HG02798 (cell line): ENCODE measurements around the gene LRG1.
"Not testable (repeated sequence)": the region's sequence is repeated elsewhere in the genome, so short reads cannot be mapped to it uniquely, and the experiment has no call there.

ENCODE experiments used
- ATAC-seq: cut with Tn5 transposase; IDR thresholded peaks from one replicate; pipeline ENCODE4 v1.9.1; 2021; ENCODE audit warnings: mild to moderate bottlenecking; ENCODE audit not compliant: unreplicated experiment, poor library complexity

LRG1 gene

DNA sequence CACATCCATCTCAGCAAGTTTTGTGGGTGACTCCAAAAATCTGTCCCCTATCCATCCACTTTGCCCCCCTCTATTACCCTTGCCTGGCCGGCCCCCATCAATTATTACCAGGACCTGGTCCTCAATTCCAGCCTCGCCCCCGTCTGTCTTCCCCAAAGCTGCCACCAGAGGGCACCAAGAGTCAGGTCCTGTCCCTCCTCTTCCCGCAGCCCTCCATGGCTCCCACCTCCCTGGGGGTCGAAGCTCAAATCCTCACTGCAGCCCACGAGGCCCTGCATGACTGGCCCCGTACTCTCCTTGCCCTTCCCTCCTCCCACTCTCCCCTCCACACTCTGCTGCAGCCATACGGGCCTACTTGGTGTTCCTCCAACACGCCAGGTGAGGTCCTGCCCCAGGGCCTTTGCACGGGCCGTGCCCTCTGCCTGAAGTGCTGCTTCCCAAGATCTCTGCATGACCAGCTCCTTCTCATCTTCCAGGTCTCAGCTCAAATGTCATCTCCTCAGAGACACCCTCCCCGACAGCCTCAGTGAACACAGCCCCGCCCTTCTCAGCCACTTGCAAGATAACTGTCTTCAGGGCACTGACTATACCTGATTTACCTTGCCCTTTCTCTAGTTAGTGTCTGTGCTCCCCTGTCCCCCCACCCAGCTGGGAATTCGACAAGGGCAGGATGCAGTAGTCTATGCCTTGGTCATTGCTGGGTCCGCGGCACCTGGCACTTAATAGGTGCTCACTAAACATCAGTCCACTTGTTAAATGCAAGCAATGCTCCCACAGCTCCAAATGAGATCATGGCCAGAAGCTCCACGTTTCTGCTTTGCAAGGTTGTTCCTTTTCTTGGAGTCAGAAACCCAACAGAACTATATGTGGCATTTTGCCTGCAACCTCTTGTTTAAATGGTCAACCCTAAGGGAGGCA, 36.4 kb upstream of the LRG1 start:
- ATAC-seq: no peak

DNA sequence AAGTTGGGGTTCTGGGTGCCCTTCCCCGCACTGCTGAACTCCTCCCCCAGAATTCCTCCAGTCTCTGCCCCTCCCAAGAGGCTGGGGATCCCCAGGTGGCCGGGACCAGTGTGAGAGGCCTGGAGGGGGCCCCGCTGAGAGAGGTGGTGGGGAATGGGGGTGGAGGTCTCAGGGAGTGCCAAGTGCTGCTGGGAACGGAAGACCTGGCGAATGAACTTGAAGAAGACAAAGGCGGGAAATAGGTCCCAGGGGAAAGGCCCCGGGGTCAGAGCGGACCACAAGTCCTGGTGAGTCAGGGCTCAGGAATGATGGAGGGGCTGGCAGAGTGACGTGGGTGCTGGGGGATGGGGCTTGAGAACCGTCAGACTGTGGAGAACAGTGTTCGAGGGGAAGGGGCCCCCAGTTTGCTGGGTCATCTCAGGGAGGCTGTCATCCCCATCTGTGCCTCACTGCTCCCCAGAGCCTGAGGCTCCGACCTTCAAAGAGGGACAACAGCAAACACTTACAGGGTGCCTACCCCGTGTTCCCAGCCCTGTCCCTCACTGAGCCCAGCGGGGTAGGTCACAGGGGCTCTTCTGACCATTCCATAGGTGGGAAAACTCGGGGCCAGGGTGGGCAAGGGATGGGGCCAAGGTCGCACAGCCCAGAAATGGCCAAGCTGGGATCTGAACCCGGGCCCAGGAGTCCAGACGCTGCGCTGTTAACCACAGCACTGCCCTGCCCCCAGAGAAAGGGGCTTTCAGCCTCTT, 35.6 kb upstream of the LRG1 start:
- no peak for ATAC-seq

DNA sequence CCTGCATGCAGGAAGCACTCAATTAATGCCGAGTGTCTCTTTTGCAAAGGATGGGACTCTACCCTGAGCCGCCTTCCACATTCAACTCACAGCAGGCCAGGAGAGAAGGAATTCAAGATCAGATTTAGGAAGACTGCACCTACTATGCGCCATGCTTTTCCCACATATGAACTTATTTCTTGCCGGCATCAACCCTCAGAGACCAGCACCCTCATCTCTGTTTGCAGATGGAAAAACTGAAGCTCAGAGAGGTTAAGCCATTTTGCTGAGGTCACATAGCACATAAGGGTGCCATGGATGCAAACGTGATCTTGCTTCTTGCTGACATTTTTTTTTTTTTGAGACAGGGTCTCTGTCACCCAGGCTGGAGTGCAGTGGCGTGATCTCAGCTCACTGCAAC, 33.8 kb upstream of the LRG1 start:
- no peak for ATAC-seq

DNA sequence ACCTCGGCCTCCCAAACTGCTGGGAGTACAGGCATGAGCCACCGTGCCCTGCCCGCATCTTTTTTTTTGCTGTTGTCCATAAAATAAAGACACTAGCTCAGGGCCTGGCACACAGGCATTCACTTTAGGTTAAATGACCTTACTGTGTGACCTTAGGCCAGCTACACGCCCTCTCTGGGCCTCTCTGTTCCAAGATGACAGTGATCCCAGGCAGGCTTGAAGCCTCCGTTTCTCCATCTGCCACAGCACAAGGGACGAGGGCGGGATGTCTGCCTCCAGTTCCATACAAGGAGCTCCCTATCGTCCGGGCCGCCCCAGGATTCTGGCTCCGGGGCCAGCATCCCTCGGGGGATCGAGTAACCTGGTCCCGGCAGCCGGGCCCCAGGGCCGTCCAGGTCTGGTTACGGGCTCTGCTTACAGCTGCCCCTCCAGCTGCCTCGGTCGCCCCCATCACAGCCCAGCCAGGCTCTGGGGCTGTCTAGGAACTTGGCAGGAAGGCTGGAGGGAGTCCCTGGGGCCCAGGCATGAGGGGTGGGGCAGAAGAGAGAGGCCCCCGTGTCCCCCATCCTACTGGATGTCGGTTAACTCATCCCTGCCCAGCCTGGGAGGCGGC, 31.6 kb upstream of the LRG1 start:
- no peak for ATAC-seq

DNA sequence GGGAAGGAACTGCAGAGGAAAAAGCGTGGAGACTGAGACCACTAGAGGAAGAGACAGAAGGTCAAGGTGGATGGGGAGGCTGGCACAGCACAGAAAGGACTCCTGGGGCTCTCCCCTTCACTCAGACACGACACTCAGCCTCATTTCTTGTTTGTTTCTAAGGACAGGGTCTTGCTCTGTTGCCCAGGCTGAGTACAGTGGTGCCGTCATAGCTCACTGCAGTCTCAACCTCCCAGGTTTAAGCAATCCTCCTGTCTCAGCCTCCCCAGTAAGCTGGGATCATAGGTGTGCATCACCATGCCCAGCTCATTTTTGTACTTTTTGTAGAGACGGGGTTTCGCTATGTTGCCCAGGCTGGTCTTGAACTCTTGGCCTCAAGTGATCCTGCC, 31.1 kb upstream of the LRG1 start:
- ATAC-seq: no peak

DNA sequence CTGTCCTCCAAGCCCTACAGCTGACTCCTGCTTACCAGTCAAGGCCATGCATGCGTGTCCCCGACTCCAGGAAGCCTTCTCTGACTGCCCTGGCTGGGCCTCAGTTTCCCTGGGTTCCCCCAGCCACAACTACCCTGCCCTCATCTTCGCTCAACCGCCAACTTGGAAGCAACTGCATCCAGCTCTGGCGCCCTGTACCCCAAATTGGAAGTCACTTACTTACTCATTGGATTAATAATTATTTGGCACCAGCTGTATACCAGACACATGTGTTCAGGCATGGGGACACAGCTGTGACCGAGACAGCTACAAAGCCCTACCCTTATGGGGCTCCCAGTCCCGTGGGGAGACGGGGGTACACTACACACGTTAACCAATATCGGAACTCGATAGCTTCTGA, 30.6 kb upstream of the LRG1 start:
- ATAC-seq: no peak

DNA sequence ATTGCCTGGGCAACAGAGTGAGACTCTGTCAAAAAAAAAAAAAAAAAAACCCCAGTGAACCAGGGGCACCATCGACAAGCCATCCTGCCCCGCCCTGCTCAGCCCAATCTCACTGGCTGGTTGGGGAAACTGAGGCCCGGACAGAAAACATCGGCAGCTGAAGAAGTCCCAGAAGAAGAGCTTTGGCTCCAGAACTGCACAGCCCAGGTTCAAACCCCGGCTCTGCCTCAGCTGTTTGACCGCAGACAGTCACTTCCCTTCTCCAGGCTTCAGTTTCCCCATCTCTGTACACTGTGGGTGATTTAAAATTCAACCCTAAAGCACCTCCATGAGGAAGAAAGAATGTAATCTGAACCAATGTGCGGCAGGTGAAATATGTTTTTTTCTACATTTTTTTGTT, 29.1 kb upstream of the LRG1 start:
- no peak for ATAC-seq

DNA sequence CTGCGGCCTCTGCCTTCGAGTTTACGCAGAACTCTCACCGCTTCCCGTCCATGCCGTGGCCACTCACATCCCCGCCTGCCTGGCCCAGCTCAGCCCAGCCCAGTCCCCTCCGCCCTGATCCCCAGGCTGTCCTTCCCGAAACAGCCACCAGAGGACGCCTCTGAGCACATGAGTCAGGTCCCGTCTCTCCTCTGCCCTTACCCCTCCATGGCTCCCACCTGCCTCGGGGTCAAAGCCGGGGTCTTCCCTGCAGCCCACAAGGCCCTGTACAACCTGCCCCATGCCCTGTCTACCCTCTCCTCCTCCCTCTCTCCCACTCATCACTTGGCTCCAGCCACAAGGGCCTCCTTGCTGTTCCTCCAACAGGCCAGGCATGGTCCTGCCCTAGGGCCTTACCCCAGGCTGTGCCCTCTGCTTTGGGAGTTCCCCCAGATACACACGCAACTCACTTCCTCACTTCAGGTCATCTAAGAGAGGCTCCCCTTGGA, 27.8 kb upstream of the LRG1 start:
- ATAC-seq: no peak

DNA sequence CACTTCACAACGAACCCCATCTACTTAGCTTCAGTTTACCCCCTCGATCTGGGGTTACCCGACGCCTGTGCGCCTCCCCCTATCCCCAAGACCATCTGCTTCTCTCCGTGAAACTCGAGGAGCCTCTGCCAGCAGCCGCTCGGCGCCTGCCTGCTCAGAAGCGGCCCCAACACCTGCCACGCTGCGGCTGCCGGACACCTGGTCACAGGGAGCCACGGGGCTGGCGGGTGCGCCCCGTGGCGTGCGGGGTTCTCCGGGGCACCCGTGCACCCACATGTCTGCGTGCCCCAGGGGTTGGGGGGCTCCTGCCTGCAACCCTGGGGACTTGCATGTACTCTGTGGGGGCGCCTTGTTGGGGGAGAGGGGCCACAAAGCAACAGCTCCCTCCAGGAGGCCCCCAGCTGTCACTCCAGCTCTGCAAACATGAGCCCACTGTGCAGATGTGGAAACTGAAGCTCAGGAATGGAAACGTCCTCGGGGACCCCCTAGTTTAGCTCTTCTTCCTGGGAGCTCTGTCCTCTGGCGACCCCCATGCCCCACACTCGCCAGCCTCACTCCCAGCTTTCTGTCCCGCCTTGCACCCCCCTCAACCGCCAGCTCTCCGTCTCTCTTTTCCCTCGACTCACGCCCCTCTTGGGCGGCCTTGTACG, 26.7 kb upstream of the LRG1 start:
- no peak for ATAC-seq

DNA sequence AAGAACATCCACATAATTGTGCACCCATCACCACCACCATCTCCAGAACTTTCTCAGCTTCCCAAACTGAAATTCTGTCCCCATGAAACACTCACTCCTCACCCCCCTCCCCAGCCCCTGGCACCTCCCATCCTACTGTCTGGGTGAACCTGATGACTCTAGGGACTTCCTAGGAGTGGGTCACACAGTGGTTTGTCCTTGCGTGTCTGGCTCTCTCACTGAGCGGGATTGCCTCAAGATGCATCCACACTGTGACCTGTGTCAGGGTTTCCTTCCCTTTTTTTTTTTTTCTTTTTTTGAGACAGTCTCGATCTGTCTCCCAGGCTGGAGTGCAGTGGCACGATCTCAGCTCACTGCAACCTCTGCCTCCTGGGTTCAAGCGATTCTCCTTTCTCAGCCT, 23.7 kb upstream of the LRG1 start:
- not testable (repeated sequence) for ATAC-seq

DNA sequence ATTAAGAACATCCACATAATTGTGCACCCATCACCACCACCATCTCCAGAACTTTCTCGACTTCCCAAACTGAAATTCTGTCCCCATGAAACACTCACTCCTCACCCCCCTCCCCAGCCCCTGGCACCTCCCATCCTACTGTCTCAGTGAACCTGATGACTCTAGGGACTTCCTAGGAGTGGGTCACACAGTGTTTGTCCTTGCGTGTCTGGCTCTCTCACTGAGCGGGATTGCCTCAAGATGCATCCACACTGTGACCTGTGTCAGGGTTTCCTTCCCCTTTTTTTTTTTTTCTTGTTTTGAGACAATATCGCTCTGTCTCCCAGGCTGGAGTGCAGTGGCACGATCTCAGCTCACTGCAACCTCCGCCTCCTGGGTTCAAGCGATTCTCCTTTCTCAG, 22.2 kb upstream of the LRG1 start:
- not testable (repeated sequence) for ATAC-seq

DNA sequence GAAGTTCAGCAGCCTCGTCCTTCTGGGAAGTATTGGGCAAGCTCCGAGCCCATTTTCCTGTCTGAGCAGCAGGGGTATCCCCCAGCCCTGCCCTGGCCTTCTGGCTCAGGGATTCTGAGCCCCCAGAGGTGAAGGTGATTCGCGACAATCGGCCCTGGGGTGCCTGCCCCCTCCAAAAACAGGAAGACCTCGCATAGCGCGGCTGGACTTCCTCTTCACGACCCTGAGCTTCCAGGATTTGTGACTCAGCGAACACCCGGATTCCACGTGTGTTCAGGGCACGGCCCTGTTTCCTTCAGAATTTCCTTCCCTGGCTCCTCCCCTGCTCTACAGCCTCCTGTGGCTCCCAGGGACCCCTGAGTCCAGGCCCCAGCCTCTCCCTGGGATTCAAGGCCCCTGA, 19.7 kb upstream of the LRG1 start, which contains the start of gene SEMA6B:
Gene SEMA6B (minus strand): TSS at position 116 of the 400 bp plus-strand sequence. CDS start 1,227 bp downstream, outside the sequence.
- no peak for ATAC-seq

DNA sequence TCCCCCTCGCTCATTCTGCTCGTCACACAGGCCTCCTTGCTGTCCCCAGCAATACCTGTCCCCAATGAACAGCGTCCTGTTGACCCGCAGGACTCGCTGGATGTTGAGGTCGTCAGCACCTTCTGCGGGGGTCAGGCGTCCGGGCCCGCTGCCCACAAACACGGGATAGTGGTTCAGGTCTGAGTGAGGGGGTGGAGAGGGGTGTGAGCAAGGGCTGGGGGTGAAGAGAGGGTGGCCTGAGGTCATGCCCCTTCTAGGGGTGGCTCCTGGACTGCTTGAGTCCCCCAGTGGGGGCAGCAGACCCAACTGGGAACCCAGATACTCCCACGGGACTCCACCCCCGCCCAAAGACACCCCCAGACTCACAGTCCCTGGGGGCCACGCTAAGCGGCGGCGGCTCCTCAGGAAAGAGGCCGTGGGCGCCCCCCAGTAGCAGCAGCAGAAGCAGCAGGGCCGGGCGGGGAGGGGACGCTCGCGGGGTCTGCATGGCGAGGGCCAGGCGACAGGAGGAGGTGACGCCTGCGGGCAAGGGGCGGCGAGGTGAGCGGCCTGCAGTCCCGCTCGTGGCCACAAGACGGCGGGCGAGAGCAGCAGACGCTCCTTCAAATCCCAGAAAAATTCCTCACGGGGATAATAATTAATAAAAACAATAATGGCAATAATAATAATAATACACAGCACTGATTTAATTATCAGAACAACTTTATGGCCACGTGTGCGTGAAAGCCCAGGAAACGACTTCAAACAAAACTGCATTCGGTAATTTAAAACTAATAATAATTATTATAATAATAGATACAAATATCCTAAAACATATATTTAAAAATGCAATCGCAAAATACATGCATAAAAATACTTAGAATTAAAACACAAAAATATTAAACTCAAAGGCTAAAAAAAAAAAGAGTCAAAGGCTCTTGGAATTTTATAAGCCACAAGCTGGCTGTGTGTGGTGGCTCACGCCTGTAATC, 18.4 kb upstream of the LRG1 start:
- ATAC-seq: no peak

DNA sequence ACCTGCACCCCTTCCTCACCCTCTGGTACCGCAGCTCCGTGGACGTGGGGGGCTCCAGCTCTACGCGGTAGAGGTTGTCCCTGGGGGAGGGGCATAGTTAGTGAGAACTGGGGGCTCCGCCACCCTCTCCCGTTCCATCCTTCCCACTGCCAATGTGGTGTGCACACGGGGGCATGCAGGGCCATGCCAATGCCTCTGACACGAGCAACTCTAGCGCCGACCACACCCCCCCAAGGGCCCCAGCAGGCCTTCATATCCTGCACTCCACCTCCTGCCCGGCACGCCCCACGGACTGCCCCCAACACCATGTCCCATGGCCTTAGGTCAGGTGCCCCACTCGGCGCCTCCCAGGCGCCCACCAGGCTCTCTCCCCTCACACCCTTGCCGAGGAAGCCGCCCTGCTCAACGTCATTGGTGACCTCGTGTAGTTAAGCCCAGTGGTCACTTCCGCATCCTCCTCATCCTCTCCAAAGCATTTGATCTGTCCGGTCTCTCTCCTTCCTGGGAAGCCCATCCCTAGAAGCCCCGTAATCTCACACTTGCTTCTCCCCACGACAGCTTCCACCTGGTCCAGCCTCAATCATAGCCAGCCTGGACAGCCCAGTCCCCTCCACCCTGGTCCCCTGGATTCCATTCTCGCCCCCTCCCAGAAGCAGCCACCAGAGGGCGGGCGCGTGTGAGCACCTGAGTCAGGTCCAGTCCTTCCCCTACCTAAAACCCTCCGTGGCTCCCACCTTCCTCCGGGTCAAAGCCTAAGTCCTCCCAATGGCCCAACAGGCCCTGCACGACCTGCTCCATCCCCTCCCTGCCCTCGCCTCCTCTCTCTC, 17.5 kb upstream of the LRG1 start:
- no peak for ATAC-seq

DNA sequence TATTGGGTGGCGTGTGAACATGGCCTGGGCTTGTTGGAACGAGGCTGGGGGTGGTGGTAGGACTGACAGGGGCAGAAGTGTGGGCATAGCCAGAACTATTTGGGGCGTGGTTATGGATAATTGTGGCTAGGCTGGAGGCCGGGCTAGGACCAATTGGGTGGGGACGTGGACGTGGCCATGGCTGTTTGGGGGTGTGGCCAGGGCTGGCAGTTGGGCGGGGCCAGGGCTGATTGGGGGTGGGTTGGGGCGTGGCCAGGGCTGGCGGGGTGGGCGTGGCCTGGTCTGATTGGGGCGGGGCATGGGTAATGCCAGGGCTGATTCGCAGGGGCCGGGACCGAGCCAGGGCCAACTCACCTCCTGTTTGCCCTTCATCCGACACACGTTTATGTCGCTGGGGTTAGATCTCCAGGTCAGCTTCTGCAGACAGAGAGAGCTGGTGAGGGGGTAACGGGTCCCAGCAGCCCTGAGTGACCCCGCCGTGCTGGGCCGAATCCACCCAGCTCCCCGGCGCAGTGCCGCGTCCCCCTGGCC, 16.8 kb upstream of the LRG1 start:
- no peak for ATAC-seq

DNA sequence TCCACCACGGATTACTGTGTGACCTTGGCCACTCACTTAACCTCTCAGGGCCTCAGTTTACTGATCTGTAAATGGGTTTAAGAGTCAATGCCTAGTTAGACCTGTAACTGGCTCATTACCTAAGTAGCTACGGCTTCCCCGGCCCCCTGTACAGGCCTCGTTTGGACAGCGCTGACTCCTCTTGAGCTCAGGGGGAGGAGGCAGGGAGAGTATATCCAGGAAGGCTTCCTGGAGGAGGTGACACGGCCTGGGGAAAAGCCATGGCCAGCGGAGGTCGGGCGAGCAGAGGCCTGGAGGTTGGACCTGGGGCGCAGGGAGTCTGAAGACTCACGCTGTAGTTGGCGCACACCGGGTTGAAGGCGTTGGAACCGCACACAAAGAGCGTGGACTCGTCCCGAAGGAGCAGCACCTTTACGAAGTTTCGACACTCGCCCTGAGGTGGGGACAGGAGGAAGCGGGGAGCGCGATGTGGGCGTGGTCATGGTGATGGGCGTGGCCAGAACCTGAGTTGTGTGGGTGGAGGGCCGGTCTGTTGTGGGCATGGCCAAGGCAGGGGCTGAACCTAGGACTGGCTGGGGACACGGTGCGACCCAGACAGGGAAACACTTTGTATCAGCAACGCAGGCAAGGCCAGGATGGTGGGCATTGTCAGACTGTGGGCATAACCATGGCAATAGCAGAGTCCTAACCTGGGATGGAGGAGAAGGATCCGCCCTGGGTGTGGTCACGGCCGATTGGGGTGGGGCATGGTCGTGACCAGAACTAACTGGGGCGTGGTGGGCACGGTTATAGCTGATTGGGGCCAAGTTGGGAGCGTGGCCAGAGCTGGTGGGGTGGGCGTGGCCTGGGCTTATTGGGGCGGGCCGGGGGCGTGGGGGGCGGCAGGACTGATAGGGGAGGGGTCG, 16.1 kb upstream of the LRG1 start:
- ATAC-seq: no peak

DNA sequence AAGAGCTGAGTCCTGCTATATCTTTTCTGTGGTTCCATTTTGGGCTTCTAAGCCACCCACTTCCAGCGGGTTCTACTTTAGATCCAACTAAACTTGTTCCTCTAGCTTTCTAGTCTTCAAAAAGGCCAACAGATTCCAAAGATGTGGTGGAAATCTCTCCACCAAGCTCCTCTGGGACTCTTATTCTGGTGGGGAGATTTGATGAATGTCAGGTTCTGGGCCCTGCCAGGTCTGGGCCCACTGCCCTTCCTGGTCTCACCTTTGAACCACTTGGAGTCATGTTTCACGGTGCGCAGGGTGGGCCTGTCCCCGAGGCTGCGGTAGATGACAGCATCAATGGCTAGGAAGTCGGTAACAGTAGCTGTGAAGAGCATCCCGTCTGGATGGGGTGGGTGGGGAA, 14.9 kb upstream of the LRG1 start:
- no peak for ATAC-seq
